NCI-H510A (cell line): ENCODE results near the gene LUZP1.

Experiments
- DNase-seq: peaks from one replicate; lab custom pipeline; 2025; lab: John Stamatoyannopoulos, UW

Gene LUZP1

GRCh38 chr1:23188434-23188884 is 19.8 kb upstream of the LUZP1 start:
- no peak for DNase-seq

- DNase-seq, result no peak
Measured at GRCh38 chr1:23187637-23188036, 19.0 kb upstream of the LUZP1 start.

- DNase-seq, result no peak
Measured at GRCh38 chr1:23185381-23185780, 16.7 kb upstream of the LUZP1 start.

GRCh38 chr1:23184212-23184934 is 15.7 kb upstream of the LUZP1 start:
- no peak for DNase-seq

GRCh38 chr1:23179862-23180261 is 11.2 kb upstream of the LUZP1 start:
- no peak for DNase-seq

- DNase-seq, result no peak
Measured at GRCh38 chr1:23178950-23179349, 10.3 kb upstream of the LUZP1 start.

GRCh38 chr1:23178414-23178813 is 9.8 kb upstream of the LUZP1 start:
- DNase-seq, result no peak

GRCh38 chr1:23177438-23178380 is 9.1 kb upstream of the LUZP1 start:
- peak; percentile 42 for DNase-seq

- DNase-seq, result no peak
Measured at GRCh38 chr1:23177031-23177430, 8.4 kb upstream of the LUZP1 start.

- no peak for DNase-seq
Measured at GRCh38 chr1:23174426-23175110, 5.9 kb upstream of the LUZP1 start.

- DNase-seq, result no peak
Measured at GRCh38 chr1:23171181-23171755, 2.6 kb upstream of the LUZP1 start.

- no peak for DNase-seq
Measured at GRCh38 chr1:23169727-23170335, 1.2 kb upstream of the LUZP1 start.

- DNase-seq, result no peak
Measured at GRCh38 chr1:23169195-23169575, 529 bp upstream of the LUZP1 start.

GRCh38 chr1:23168079-23168444 is 594 bp downstream of the LUZP1 start:
- no peak for DNase-seq

- DNase-seq, result no peak
Measured at GRCh38 chr1:23167353-23168078, 1.1 kb downstream of the LUZP1 start.

GRCh38 chr1:23166854-23167253 is 1.8 kb downstream of the LUZP1 start:
- DNase-seq, result no peak

- no peak for DNase-seq
Measured at GRCh38 chr1:23163395-23163794, 5.3 kb downstream of the LUZP1 start.

- DNase-seq, result no peak
Measured at GRCh38 chr1:23159963-23160877, 8.4 kb downstream of the LUZP1 start.

GRCh38 chr1:23156940-23157339 is 11.7 kb downstream of the LUZP1 start:
- no peak for DNase-seq
